Astrocyte (in vitro differentiated cells and primary cell): ENCODE data around the gene TMEM132C. TPM values are rescaled to one million over a fixed set of nuclear protein-coding genes. Genes with fewer than 3 reads are reported as not detected.

Source experiments
- DNase-seq: peaks from one replicate; pipeline ENCODE4 v3.0.0-alpha.2; 2010; ENCODE audit warnings: low read depth
- FAIRE-seq: peaks from 2 replicates; lab custom pipeline; 2011; peaks lifted over from hg19 to GRCh38; lab: Jason Lieb, UNC
- H2AFZ ChIP-seq: 2 replicates; pipeline ENCODE4 v1.6.0; 2012; ENCODE audit warnings: low read depth, low read length, inconsistent platforms
- H3K27ac ChIP-seq: 2 replicates; pipeline ENCODE4 v1.5.1; 2011; ENCODE audit warnings: low read depth, low read length, inconsistent platforms
- H3K27me3 ChIP-seq: 2 replicates; pipeline ENCODE4 v1.6.0; 2011; ENCODE audit warnings: low read length, inconsistent platforms; ENCODE audit not compliant: insufficient read depth
- H3K36me3 ChIP-seq: 2 replicates; pipeline ENCODE4 v1.5.1; 2011; ENCODE audit warnings: low read length, inconsistent platforms; ENCODE audit not compliant: insufficient read depth
- H3K4me1 ChIP-seq: 2 replicates; pipeline ENCODE4 v1.5.1; 2011; ENCODE audit warnings: low read length, inconsistent platforms; ENCODE audit not compliant: insufficient read depth
- H3K4me2 ChIP-seq: 2 replicates; pipeline ENCODE4 v1.6.0; 2012; ENCODE audit warnings: low read length, inconsistent platforms
- H3K4me3 ChIP-seq: 2 replicates; pipeline ENCODE4 v1.5.1; 2011; ENCODE audit warnings: low read depth, mild to moderate bottlenecking, low read length, inconsistent platforms; ENCODE audit not compliant: insufficient read depth
- H3K79me2 ChIP-seq: 2 replicates; pipeline ENCODE4 v1.6.0; 2012; ENCODE audit warnings: mild to moderate bottlenecking, low read length, inconsistent platforms; ENCODE audit not compliant: insufficient read depth
- H3K9ac ChIP-seq: 2 replicates; pipeline ENCODE4 v1.6.0; 2012; ENCODE audit warnings: mild to moderate bottlenecking, low read length, inconsistent platforms
- H3K9me3 ChIP-seq: 2 replicates; pipeline ENCODE4 v1.5.1; 2012; ENCODE audit warnings: low read depth, mild to moderate bottlenecking, low read length, inconsistent platforms; ENCODE audit not compliant: insufficient read depth
- H4K20me1 ChIP-seq: 2 replicates; pipeline ENCODE4 v1.6.0; 2012; ENCODE audit warnings: low read length, inconsistent platforms; ENCODE audit not compliant: insufficient read depth
- H3K27ac Mint-ChIP-seq: one replicate; pipeline ENCODE4 v1.8.0; 2021; ENCODE audit warnings: mild to moderate bottlenecking, mixed read lengths; ENCODE audit not compliant: unreplicated experiment
- H3K27me3 Mint-ChIP-seq: one replicate; pipeline ENCODE4 v1.8.0; 2021; ENCODE audit warnings: low read depth, mixed read lengths; ENCODE audit not compliant: unreplicated experiment
- H3K36me3 Mint-ChIP-seq: one replicate; pipeline ENCODE4 v1.8.0; 2021; ENCODE audit warnings: low read depth, mixed read lengths; ENCODE audit not compliant: unreplicated experiment
- H3K4me1 Mint-ChIP-seq: one replicate; pipeline ENCODE4 v1.8.0; 2021; ENCODE audit warnings: low read depth, mixed read lengths; ENCODE audit not compliant: unreplicated experiment
- H3K4me3 Mint-ChIP-seq: one replicate; pipeline ENCODE4 v1.8.0; 2021; ENCODE audit warnings: mild to moderate bottlenecking, moderate library complexity, mixed read lengths; ENCODE audit not compliant: unreplicated experiment
- H3K9me3 Mint-ChIP-seq: one replicate; pipeline ENCODE4 v1.8.0; 2021; ENCODE audit warnings: mild to moderate bottlenecking, mixed read lengths; ENCODE audit not compliant: unreplicated experiment
- EZH2 ChIP-seq: IDR thresholded peaks from 2 replicates; pipeline ENCODE4 v1.6.1; 2012; ENCODE audit warnings: mild to moderate bottlenecking, low read length, inconsistent platforms; ENCODE audit not compliant: insufficient read depth
- total RNA-seq: library from RNA; stranded (reverse); gene quantifications from 2 replicates; pipeline ENCODE4 v1.2.1, GENCODE V29; 2021
- TF ChIP-seq, protein P1 (sequence below): IDR thresholded peaks from 2 replicates; pipeline ENCODE4 v1.5.1; 2011; ENCODE audit warnings: low read depth, mild to moderate bottlenecking, inconsistent platforms, low read length, moderate library complexity; ENCODE audit not compliant: insufficient read depth

The TMEM132C gene
- total RNA-seq, 1 donor from 2014 or later: not detected

DNA sequence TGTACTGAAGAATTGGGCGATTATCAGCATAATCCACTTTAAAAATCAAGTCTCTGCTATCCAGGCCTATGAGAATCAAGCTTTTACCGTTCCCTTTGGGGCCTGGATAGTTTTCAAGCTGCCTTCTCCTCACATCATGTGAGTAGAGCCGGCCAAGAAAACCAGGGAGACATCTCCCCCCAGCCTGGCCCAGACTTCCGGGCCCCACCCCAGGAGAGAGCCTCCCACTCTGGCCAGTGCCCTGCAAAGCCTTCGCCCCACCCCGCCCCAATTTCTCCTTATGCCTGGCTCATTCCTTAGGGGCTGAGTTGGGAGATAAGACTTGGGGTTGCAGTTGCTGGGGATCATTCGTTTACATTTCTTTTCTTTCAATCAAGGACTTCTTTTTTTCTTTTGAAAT, 1.4 kb upstream of the TMEM132C start:
- Mint-ChIP-seq H3K4me3 (no peak overlapping the region), H3K27ac (no peak overlapping the region), H3K4me1 (no peaks in the 10 kb centered on the region), H3K27me3 (no peaks in the 10 kb centered on the region), H3K9me3 (no peaks in the 10 kb centered on the region), H3K36me3 (no peaks in the 10 kb centered on the region)
- H3K79me2 ChIP-seq: no peaks in the 10 kb centered on the region
- FAIRE-seq: no peak
- H4K20me1 ChIP-seq: no peaks in the 10 kb centered on the region
- H3K4me3 ChIP-seq: no peak overlapping the region
- H2AFZ ChIP-seq: no peak overlapping the region
- no peaks in the 10 kb centered on the region for H3K4me1 ChIP-seq
- no peaks in the 10 kb centered on the region for H3K36me3 ChIP-seq
- H3K9ac ChIP-seq: no peak overlapping the region
- H3K9me3 ChIP-seq: no peaks in the 10 kb centered on the region
- no peak overlapping the region for H3K4me2 ChIP-seq
- H3K27ac ChIP-seq: no peak overlapping the region
- no peak for DNase-seq
- TF ChIP-seq EZH2: no peak
- peaks cover 13% of the 10 kb centered on the region for H3K27me3 ChIP-seq

DNA sequence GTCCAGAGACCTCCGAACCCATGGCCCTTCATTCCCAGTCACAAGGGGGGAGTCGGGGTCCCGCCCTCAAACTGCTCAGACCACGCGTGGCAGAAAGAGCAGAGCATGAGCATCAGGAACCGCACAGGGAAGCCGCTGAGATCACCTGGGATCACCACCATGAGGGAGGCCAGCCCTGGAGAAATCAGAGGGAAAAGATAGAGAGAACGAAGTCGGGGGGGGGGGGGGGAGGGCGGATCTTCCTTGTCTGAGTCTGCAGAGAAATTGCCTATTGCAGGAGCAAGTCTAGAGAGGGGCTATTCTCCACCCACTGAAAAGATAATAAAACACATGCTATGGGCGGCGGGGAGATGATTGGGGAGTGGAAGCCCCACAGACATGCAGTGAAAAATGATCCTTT, 884 bp upstream of the TMEM132C start:
- Histone ChIP-seq H3K4me1 (no peaks in the 10 kb centered on the region), H3K27me3 (peaks cover 13% of the 10 kb centered on the region), H3K9ac (no peak overlapping the region), H3K4me3 (no peak overlapping the region), H3K79me2 (no peaks in the 10 kb centered on the region), H3K4me2 (no peak overlapping the region), H3K36me3 (no peaks in the 10 kb centered on the region), H2AFZ (no peak overlapping the region), H4K20me1 (no peaks in the 10 kb centered on the region), H3K9me3 (no peaks in the 10 kb centered on the region), H3K27ac (no peak overlapping the region)
- DNase-seq (no peak), FAIRE-seq (no peak)
- H3K4me3 Mint-ChIP-seq: no peak overlapping the region
- no peak for TF ChIP-seq EZH2
- TF ChIP-seq, protein P1, sequence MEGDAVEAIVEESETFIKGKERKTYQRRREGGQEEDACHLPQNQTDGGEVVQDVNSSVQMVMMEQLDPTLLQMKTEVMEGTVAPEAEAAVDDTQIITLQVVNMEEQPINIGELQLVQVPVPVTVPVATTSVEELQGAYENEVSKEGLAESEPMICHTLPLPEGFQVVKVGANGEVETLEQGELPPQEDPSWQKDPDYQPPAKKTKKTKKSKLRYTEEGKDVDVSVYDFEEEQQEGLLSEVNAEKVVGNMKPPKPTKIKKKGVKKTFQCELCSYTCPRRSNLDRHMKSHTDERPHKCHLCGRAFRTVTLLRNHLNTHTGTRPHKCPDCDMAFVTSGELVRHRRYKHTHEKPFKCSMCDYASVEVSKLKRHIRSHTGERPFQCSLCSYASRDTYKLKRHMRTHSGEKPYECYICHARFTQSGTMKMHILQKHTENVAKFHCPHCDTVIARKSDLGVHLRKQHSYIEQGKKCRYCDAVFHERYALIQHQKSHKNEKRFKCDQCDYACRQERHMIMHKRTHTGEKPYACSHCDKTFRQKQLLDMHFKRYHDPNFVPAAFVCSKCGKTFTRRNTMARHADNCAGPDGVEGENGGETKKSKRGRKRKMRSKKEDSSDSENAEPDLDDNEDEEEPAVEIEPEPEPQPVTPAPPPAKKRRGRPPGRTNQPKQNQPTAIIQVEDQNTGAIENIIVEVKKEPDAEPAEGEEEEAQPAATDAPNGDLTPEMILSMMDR: no peak
- H3K27ac Mint-ChIP-seq: no peak overlapping the region
- H3K4me1 Mint-ChIP-seq: no peaks in the 10 kb centered on the region
- H3K27me3 Mint-ChIP-seq: no peaks in the 10 kb centered on the region
- H3K36me3 Mint-ChIP-seq: no peaks in the 10 kb centered on the region
- H3K9me3 Mint-ChIP-seq: no peaks in the 10 kb centered on the region

DNA sequence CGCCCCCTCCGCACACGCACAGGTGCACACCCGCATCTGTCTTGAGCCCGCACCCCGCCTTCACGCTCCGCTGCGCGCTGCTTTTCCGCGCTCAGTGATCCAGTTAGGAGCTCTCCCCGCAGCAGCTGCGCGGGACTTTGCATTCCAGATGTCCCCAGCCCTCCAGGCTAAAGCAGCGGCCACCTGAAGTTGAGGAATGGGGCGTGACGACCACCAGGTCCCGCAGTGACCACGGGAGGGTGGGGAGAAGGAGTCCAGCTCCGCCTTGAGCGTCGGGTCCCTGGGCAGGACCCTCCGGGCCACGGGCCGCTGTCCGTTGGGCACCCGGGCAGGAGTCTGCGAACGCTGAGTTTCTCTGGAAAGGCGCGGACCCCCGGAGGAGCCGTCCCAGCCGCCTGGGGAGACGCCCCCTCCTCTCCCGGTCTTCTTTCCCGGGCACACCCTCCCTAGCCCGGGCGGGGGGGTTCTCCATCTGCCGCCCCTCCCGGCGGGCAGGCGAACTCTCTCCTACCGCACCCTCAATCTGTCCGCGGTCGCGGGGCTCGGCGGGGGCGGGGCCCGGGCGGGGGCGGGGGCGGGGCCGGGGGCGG, 334 bp upstream of the TMEM132C start:
- Mint-ChIP-seq H3K36me3 (no peaks in the 10 kb centered on the region), H3K4me3 (no peak overlapping the region), H3K27me3 (no peaks in the 10 kb centered on the region), H3K9me3 (no peaks in the 10 kb centered on the region), H3K4me1 (no peaks in the 10 kb centered on the region), H3K27ac (no peak overlapping the region)
- FAIRE-seq (no peak), DNase-seq (no peak)
- H3K4me3 ChIP-seq: no peak overlapping the region
- H3K36me3 ChIP-seq: no peaks in the 10 kb centered on the region
- peaks cover 13% of the 10 kb centered on the region for H3K27me3 ChIP-seq
- no peak overlapping the region for H3K27ac ChIP-seq
- no peaks in the 10 kb centered on the region for H4K20me1 ChIP-seq
- no peaks in the 10 kb centered on the region for H3K9me3 ChIP-seq
- H2AFZ ChIP-seq: no peak overlapping the region
- no peaks in the 10 kb centered on the region for H3K4me1 ChIP-seq
- peak; percentile 41 for TF ChIP-seq EZH2
- TF ChIP-seq, protein P1: no peak
- H3K4me2 ChIP-seq: no peak overlapping the region
- no peak overlapping the region for H3K9ac ChIP-seq
- H3K79me2 ChIP-seq: no peaks in the 10 kb centered on the region
